Panc1 (cell line): Measurements from ENCODE around the gene LRIT3. TPM values are rescaled to one million over a fixed set of nuclear protein-coding genes. Genes with fewer than 3 reads are reported as not detected.

Source experiments
- ATAC-seq: fragments of 200-7000 bp; cut with Tn5 transposase; 2 replicates; pipeline ENCODE4 v1.9.1; 2020; ENCODE audit warnings: mild to moderate bottlenecking, moderate library complexity
- BruUV-seq: library from RNA; stranded (reverse); fragments of 400-500 nt; replicated peaks from 2 replicates; lab custom pipeline; 2021; lab: Mats Ljungman, UMichigan
- CTCF ChIA-PET: fragments of 300-600 bp; sonication (Branson Sonifier 250); formaldehyde crosslinking; loops from one replicate; lab custom pipeline; 2022; ENCODE audit warnings: antibody characterized with exemption; lab: Charles Lee
- POLR2A ChIA-PET: fragments of 300-600 bp; sonication (Branson Sonifier 250); formaldehyde crosslinking; loops from one replicate; lab custom pipeline; 2022; ENCODE audit warnings: antibody characterized with exemption; lab: Charles Lee
- DNase-seq: peaks from one replicate; pipeline ENCODE4 v3.0.0-alpha.2; 2010; ENCODE audit warnings: low read depth, low spot score
- H3K27ac ChIP-seq: 2 replicates; pipeline ENCODE4 v1.5.1; 2011; ENCODE audit warnings: mild to moderate bottlenecking, low read length, inconsistent platforms
- H3K27me3 ChIP-seq: fragments of 200-500 bp; sonication (Bioruptor generic); 2 replicates; pipeline ENCODE4 v1.6.0; 2014; ENCODE audit warnings: low read length, inconsistent platforms; ENCODE audit not compliant: control insufficient read depth, insufficient read depth
- H3K36me3 ChIP-seq: fragments of 200-500 bp; sonication (Bioruptor generic); 2 replicates; pipeline ENCODE4 v1.5.1; 2014; ENCODE audit warnings: inconsistent platforms, mild to moderate bottlenecking, low read length, moderate library complexity; ENCODE audit not compliant: control insufficient read depth, insufficient read depth
- H3K4me1 ChIP-seq: 2 replicates; pipeline ENCODE4 v1.5.1; 2011; ENCODE audit warnings: inconsistent platforms, mild to moderate bottlenecking, low read length, moderate library complexity; ENCODE audit not compliant: control insufficient read depth, insufficient read depth
- H3K4me3 ChIP-seq, 2 experiments: 2 replicates each; pipeline ENCODE4 v1.5.1; 2011 to 2012; ENCODE audit warnings: low read depth in 2 of 2, low read length in 2 of 2, mild to moderate bottlenecking in 2 of 2, inconsistent platforms in 1 of 2, moderate library complexity in 1 of 2
- H3K9me3 ChIP-seq: fragments of 200-500 bp; sonication (Bioruptor generic); 2 replicates; pipeline ENCODE4 v1.5.1; 2014; ENCODE audit warnings: low read depth, mild to moderate bottlenecking, inconsistent platforms, low read length, moderate library complexity; ENCODE audit not compliant: control insufficient read depth, insufficient read depth
- POLR2AphosphoS5 ChIP-seq: IDR thresholded peaks from 2 replicates; pipeline ENCODE4 v1.6.1; 2012; ENCODE audit warnings: mild to moderate bottlenecking, low read depth, low read length, moderate library complexity
- SIN3A ChIP-seq: IDR thresholded peaks from 2 replicates; pipeline ENCODE4 v1.6.1; 2012; ENCODE audit warnings: low read depth, mild to moderate bottlenecking, low read length, moderate library complexity, borderline replicate concordance; ENCODE audit not compliant: insufficient read depth
- TCF7L2 ChIP-seq: IDR thresholded peaks from 2 replicates; pipeline ENCODE4 v1.6.1; 2011; ENCODE audit warnings: mild to moderate bottlenecking, low read depth, low read length, inconsistent platforms
- in situ Hi-C: cut with HindIII; loops from 2 replicates; pipeline ENCODE4 v1.10.0; 2016; ENCODE audit warnings: low sequenced_read_pairs, low pct_unique_long_range_greater_than_20kb
- intact Hi-C: fragments of 100-400 bp; cut with micrococcal nuclease; formaldehyde crosslinking; loops from one replicate; pipeline ENCODE4 v1.10.0; 2022; ENCODE audit not compliant: unreplicated experiment
- total RNA-seq: library from RNA; stranded (reverse); gene quantifications from one replicate; pipeline ENCODE4 v1.2.1, GENCODE V29; 2021; ENCODE audit not compliant: unreplicated experiment
- TF ChIP-seq, protein P1 (sequence below): fragments of 450-650 bp; IDR thresholded peaks from 2 replicates; pipeline ENCODE4 v1.5.1; 2017; ENCODE audit warnings: mild to moderate bottlenecking
- TF ChIP-seq, protein P2 (sequence below), 2 experiments: IDR thresholded peaks; 2 replicates each; pipeline ENCODE4 v1.6.1; 2011 to 2012; ENCODE audit warnings: low read depth in 2 of 2, control low read depth in 1 of 2, low read length in 1 of 2, mild to moderate bottlenecking in 1 of 2, moderate library complexity in 1 of 2; ENCODE audit not compliant: insufficient read depth in 1 of 2

The LRIT3 gene
- total RNA-seq, 1 experiment from 2014 or later, result 0.05 TPM

DNA sequence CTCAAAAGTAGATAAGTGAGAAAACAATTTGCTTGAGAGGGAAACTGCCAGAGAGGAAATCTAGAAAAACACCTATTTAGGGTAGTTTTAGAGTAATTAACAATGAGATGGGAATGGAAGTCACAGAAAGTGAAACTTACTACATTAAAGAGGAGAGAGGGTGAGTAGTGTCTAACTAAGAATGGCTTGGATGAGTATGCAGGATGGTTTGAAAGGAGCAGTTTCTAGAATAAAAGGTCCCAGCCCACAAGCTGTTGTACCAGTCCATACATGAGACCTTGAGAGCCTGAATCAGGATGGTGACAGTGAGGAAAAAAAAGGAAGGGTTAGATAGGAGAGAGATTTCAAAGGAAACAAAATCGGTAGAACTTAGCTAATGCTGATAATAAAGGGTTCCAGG, 31.0 kb upstream of the LRIT3 start:
- TF ChIP-seq SIN3A, result no peak
- TF ChIP-seq POLR2AphosphoS5, result no peak
- TF ChIP-seq, protein P1, sequence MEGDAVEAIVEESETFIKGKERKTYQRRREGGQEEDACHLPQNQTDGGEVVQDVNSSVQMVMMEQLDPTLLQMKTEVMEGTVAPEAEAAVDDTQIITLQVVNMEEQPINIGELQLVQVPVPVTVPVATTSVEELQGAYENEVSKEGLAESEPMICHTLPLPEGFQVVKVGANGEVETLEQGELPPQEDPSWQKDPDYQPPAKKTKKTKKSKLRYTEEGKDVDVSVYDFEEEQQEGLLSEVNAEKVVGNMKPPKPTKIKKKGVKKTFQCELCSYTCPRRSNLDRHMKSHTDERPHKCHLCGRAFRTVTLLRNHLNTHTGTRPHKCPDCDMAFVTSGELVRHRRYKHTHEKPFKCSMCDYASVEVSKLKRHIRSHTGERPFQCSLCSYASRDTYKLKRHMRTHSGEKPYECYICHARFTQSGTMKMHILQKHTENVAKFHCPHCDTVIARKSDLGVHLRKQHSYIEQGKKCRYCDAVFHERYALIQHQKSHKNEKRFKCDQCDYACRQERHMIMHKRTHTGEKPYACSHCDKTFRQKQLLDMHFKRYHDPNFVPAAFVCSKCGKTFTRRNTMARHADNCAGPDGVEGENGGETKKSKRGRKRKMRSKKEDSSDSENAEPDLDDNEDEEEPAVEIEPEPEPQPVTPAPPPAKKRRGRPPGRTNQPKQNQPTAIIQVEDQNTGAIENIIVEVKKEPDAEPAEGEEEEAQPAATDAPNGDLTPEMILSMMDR, result no peak
- TF ChIP-seq, protein P2, sequence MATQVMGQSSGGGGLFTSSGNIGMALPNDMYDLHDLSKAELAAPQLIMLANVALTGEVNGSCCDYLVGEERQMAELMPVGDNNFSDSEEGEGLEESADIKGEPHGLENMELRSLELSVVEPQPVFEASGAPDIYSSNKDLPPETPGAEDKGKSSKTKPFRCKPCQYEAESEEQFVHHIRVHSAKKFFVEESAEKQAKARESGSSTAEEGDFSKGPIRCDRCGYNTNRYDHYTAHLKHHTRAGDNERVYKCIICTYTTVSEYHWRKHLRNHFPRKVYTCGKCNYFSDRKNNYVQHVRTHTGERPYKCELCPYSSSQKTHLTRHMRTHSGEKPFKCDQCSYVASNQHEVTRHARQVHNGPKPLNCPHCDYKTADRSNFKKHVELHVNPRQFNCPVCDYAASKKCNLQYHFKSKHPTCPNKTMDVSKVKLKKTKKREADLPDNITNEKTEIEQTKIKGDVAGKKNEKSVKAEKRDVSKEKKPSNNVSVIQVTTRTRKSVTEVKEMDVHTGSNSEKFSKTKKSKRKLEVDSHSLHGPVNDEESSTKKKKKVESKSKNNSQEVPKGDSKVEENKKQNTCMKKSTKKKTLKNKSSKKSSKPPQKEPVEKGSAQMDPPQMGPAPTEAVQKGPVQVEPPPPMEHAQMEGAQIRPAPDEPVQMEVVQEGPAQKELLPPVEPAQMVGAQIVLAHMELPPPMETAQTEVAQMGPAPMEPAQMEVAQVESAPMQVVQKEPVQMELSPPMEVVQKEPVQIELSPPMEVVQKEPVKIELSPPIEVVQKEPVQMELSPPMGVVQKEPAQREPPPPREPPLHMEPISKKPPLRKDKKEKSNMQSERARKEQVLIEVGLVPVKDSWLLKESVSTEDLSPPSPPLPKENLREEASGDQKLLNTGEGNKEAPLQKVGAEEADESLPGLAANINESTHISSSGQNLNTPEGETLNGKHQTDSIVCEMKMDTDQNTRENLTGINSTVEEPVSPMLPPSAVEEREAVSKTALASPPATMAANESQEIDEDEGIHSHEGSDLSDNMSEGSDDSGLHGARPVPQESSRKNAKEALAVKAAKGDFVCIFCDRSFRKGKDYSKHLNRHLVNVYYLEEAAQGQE (IDR thresholded peaks at IDR 0.05; ENCODE audit: insufficient read depth in 1 of 2, low read depth in 2 of 2, low read length in 1 of 2), result no peak
- no peak for TF ChIP-seq TCF7L2
- Histone ChIP-seq H3K4me1 (peaks cover 5% of the 10 kb centered on the region; the same call in 1 of the 2 replicates), H3K4me3 (peak overlapping the region; percentile 97 to 99), H3K27me3 (no peaks in the 10 kb centered on the region), H3K9me3 (no peaks in the 10 kb centered on the region), H3K36me3 (peaks cover 19% of the 10 kb centered on the region), H3K27ac (peak overlapping the region; percentile 92; the same call in 1 of the 2 replicates)
- CTCF ChIA-PET, result no interaction called here
- in situ Hi-C loops, result no loop called here
- intact Hi-C loops, result loop anchor here (10.0 kb wide), 1 partner anchor 392 kb away; no protein-coding TSS in a partner anchor
- BruUV-seq, result no TSS peak
- ATAC-seq, result no peak
- no peak for DNase-seq
- POLR2A ChIA-PET, result interaction anchor here (0.7 kb wide), 1 partner anchor 1025 kb away, joined by 3 read pairs; no protein-coding TSS in a partner anchor

DNA sequence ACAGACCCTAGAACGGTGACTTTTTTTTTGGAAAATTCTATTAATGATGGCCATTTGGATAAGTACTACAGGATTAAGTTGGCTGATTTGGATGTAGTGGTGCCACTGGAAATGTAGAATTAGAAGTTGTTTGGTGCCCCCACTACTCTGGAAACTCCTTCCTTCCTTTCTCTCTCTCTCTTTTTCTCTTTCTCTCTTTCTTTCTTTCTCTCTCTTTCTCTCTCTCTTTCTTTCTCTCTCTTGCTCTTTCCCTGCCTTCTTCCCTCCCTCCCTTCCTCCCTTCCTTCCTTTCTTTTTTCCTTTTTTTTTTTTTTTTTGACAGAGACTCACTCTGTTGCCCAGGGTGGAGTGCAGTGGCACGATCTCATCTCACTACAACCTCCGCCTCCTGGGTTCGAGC, 29.6 kb upstream of the LRIT3 start:
- POLR2A ChIA-PET, result no interaction called here
- in situ Hi-C loops, result no loop called here
- Histone ChIP-seq H3K27ac (no peak overlapping the region), H3K4me3 (no peak overlapping the region), H3K36me3 (peaks cover 28% of the 10 kb centered on the region), H3K9me3 (no peaks in the 10 kb centered on the region), H3K27me3 (no peaks in the 10 kb centered on the region), H3K4me1 (peaks cover 5% of the 10 kb centered on the region; the same call in 1 of the 2 replicates)
- no peak for DNase-seq
- TF ChIP-seq SIN3A, result no peak
- TF ChIP-seq, protein P1, result no peak
- no peak for TF ChIP-seq TCF7L2
- TF ChIP-seq POLR2AphosphoS5, result no peak
- TF ChIP-seq, protein P2 (IDR thresholded peaks at IDR 0.05; ENCODE audit: insufficient read depth in 1 of 2, low read depth in 2 of 2, low read length in 1 of 2), result no peak
- no TSS peak for BruUV-seq
- no peak for ATAC-seq
- CTCF ChIA-PET, result no interaction called here
- intact Hi-C loops, result loop anchor here (10.0 kb wide), 1 partner anchor 393 kb away; no protein-coding TSS in a partner anchor
